Esophagus squamous epithelium (tissue), 5 donors: ENCODE data around the gene ALDH3B1. TPM values are rescaled to one million over a fixed set of nuclear protein-coding genes. Genes with fewer than 3 reads are reported as not detected.

ENCODE experiments used
- DNase-seq: peaks from one replicate; lab custom pipeline; 2025; lab: John Stamatoyannopoulos, UW
- H3K27ac ChIP-seq, 4 donors: fragments of 200-600 bp; sonication (generic); one replicate each; pipeline ENCODE4 v1.5.1; 2016 to 2019; ENCODE audit warnings: mild to moderate bottlenecking in 1 of 4
- H3K27me3 ChIP-seq, 4 donors: fragments of 200-600 bp; sonication (generic); 1 replicate in 3 of 4; 2 replicates in 1 of 4; pipeline versions ENCODE4 v1.5.1 to v1.6.0; 2017 to 2021; ENCODE audit warnings: antibody characterized with exemption in 1 of 4
- H3K36me3 ChIP-seq, 3 donors: fragments of 200-600 bp; sonication (generic); one replicate each; pipeline ENCODE4 v1.5.1; 2016 to 2019
- H3K4me1 ChIP-seq, 3 donors: fragments of 200-600 bp; sonication (generic); one replicate each; pipeline ENCODE4 v1.5.1; 2017 to 2019
- H3K4me3 ChIP-seq, 4 donors: fragments of 200-600 bp; sonication (generic); 1 replicate in 3 of 4; 2 replicates in 1 of 4; pipeline ENCODE4 v1.5.1; 2016 to 2019; ENCODE audit warnings: mild to moderate bottlenecking in 2 of 4, moderate library complexity in 1 of 4
- H3K9me3 ChIP-seq, 3 donors: fragments of 200-600 bp; sonication (generic); one replicate each; pipeline ENCODE4 v1.5.1; 2016 to 2019
- CTCF ChIP-seq, 6 experiments: fragments of 450-650 bp in 4 of 6; fragments of 200-600 bp in 2 of 6; sonication (generic) in 2 of 6; IDR thresholded peaks; one replicate each; pipeline ENCODE4 v1.5.1; 2016 to 2019; ENCODE audit warnings: antibody characterized with exemption in 6 of 6, mild to moderate bottlenecking in 4 of 6, moderate library complexity in 4 of 6
- POLR2A ChIP-seq, 4 donors: fragments of 450-650 bp; IDR thresholded peaks; one replicate each; pipeline ENCODE4 v1.6.1; 2017; ENCODE audit warnings: antibody characterized with exemption in 4 of 4, mild to moderate bottlenecking in 4 of 4, moderate library complexity in 3 of 4
- WGBS, 2 donors: methylation state at CpG; one replicate each; pipeline ENCODE4 v1.1.5; 2018; 5-methylcytosine and 5-hydroxymethylcytosine counted together
- intact Hi-C: fragments of 100-400 bp; cut with DNase I; formaldehyde crosslinking; loops from one replicate; pipeline ENCODE4 v1.15.0; 2022
- small RNA-seq, 4 donors: library from RNA; depleted of rRNA; stranded (forward); fragments of <200 nt; gene quantifications; one replicate each; pipeline ENCODE3, GENCODE V24; 2016
- total RNA-seq, 4 donors: library from RNA; depleted of rRNA; stranded (reverse); fragments of >200 nt; gene quantifications; one replicate each; pipeline ENCODE4 v1.1.0, GENCODE V29; 2016
- donor health status: DM: yes; HTN: yes; CAD: no.

ALDH3B1 gene
- total RNA-seq, 4 donors from 2014 or later = 1.6 to 15.7 (median 8.0) TPM

DNA sequence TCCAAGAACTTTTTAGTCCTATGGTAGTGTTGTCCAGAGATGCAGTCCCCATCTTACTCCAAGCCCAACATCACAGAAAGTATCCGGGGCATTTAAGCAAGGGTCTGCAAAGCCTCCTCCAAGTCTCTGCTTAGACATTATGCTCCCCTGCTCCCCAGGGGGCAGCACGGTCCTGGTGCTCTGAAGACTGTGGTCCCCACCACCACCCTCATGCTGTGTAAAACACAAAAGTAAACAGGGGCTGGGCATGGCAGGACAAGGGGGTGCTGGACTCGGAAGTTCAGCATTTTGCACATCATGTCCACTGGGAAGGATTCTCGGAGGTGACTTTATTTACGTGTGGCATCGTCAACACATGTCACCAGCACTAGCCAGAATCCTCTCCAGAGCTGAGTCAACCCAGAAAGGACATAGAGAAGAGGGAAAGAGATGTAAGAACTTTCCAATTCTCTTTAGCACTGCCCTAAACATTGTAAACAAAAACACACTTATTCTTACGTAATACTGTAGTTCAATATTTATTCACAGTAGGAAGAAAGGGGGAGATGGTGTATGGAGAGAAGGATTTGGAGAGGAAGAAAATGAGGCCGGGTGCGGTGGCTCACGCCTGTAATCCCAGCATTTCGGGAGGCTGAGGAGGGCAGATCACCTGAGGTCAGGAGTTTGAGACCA is 66.4 kb downstream of the ALDH3B1 start:
- H3K36me3 ChIP-seq = peaks cover 0 to 36% (median 0%) of the 10 kb centered on the region in 3 donors
- no peaks in the 10 kb centered on the region for H3K27me3 ChIP-seq
- intact Hi-C loops = no loop called here
- no peak overlapping the region for H3K27ac ChIP-seq
- DNase-seq = no peak
- H3K4me3 ChIP-seq = no peak overlapping the region
- H3K9me3 ChIP-seq = no peaks in the 10 kb centered on the region
- peaks cover 0 to 14% (median 0%) of the 10 kb centered on the region in 3 donors for H3K4me1 ChIP-seq
- 87 to 90% methylated on average over 10 to 11 of the region's 11 CpGs for WGBS, 2 donors
- TF ChIP-seq CTCF (IDR thresholded peaks at IDR 0.05) (no peak), POLR2A (IDR thresholded peaks at IDR 0.05) (no peak)

DNA sequence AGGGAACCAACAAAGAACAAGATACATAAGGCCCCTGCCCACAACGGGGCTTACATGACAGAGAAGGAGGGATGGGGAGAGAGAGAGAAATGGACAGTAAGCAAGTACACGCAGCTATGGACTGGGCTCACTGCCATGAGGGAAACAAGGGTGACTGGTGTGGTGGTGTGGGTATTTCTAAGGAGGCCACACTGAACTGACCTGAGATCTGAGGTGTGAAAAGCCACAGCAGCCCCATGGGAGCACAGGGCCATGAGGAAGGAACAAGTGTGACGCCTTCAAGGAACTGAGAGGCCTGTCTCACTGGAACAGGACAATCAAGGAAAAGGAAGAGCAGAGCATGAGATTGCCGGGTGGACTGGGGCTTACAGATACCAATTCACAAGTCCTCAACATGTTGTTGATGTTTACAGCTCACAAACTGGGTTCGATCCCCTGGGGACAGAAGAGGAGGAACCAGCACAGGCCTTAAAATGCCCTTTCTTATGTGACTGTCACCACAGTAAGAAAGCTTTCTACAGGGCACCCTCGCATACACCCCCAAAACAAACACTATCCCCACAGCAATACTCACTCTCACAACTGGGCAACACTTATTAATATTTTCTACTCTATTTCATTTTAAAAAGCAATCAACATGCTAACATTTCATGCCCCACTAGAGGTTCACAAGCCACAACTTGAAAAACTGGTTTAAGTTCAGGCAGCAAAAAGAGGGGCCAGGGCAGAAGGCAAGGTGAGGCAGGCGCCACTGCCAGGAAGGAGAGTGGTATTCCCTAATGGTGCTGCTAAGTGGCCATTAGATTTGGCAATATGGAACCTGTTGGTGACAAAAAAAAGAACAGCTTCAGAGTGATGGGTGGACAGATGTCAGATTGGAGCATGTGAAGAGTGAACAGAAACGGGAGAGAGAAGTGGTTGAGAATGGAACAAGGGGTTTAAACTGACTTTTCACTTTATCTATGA is 67.8 kb downstream of the ALDH3B1 start:
- no peaks in the 10 kb centered on the region for H3K9me3 ChIP-seq
- no peak overlapping the region for H3K4me3 ChIP-seq
- H3K36me3 ChIP-seq = peaks cover 0 to 25% (median 0%) of the 10 kb centered on the region in 3 donors
- 59 to 62% methylated on average over 7 to 8 of the region's 8 CpGs for WGBS, 2 donors
- TF ChIP-seq CTCF (IDR thresholded peaks at IDR 0.05) (no peak), POLR2A (IDR thresholded peaks at IDR 0.05) (no peak)
- H3K27ac ChIP-seq = no peak overlapping the region
- peaks cover 0 to 23% (median 0%) of the 10 kb centered on the region in 3 donors for H3K4me1 ChIP-seq
- intact Hi-C loops = no loop called here
- no peak for DNase-seq
- no peaks in the 10 kb centered on the region for H3K27me3 ChIP-seq

Small RNA genes lying within 50 kb of the gene (small RNA-seq; reads per million reads assigned to genes)
- gene MIR6753 = 0 to 0.15 (median 0) reads per million in 4 donors

Other genes with a start within 250 kb of the ALDH3B1 start
- gene UNC93B1, start 6.2 kb upstream of the ALDH3B1 start, total RNA-seq = 10 to 100 TPM; 13.5 to 38.0 (median 31.5) TPM
- 100 to 1,000 TPM; 112 to 192 (median 135) TPM for gene NDUFS8, start 20.4 kb downstream of the ALDH3B1 start, total RNA-seq
- 10 to 100 TPM; 46.6 to 70.5 (median 63.5) TPM for gene TCIRG1, start 28.7 kb downstream of the ALDH3B1 start, total RNA-seq
- gene CHKA, start 111.1 kb downstream of the ALDH3B1 start, total RNA-seq = 10 to 100 TPM in 1 of 4 donors, 1 to 10 TPM in 3; 1.1 to 13.0 (median 4.2) TPM
- 10 to 100 TPM; 18.4 to 37.6 (median 21.9) TPM for gene KMT5B, start 203.0 kb downstream of the ALDH3B1 start, total RNA-seq